HL-60 (cell line): ENCODE data around the gene SIGLEC6.
A peak's percentile ranks its signal among the peaks of the same experiment; 100 is the strongest.
"Not testable (repeated sequence)": the region's sequence is repeated elsewhere in the genome, so short reads cannot be mapped to it uniquely, and the experiment has no call there.

Source experiments
- DNase-seq, 2 experiments: peaks; one replicate each; pipeline ENCODE4 v3.0.0-alpha.2; 2010 to 2020; ENCODE audit warnings: low read depth in 1 of 2, low spot score in 1 of 2
- H3K27ac ChIP-seq: fragments of 250-450 bp; sonication (Bioruptor Pico); replicated peaks from 2 replicates; pipeline ENCODE4 v1.5.1; 2020; ENCODE audit warnings: mild to moderate bottlenecking, moderate library complexity
- H3K27me3 ChIP-seq: fragments of 250-450 bp; sonication (Bioruptor Pico); 2 replicates; pipeline ENCODE4 v1.5.1; 2021; ENCODE audit warnings: mild to moderate bottlenecking, moderate library complexity; ENCODE audit not compliant: insufficient read depth, poor library complexity, severe bottlenecking
- H3K4me3 ChIP-seq: replicated peaks from 2 replicates; pipeline ENCODE4 v1.5.1; 2011; ENCODE audit warnings: mild to moderate bottlenecking, control low read depth, low read length; ENCODE audit not compliant: insufficient read depth
- CTCF ChIP-seq: IDR thresholded peaks from one replicate; pipeline ENCODE4 v1.5.1; 2011; ENCODE audit warnings: low read length, control low read depth, inconsistent platforms; ENCODE audit not compliant: insufficient read depth
- GABPA ChIP-seq: IDR thresholded peaks from 2 replicates; pipeline ENCODE4 v1.6.1; 2012; ENCODE audit warnings: low read depth
- POLR2AphosphoS5 ChIP-seq: IDR thresholded peaks from 2 replicates; pipeline ENCODE4 v1.6.1; 2012; ENCODE audit warnings: low read depth
- REST ChIP-seq: IDR thresholded peaks from 2 replicates; pipeline ENCODE4 v1.6.1; 2012; ENCODE audit warnings: low read depth; ENCODE audit not compliant: insufficient replicate concordance
- SPI1 ChIP-seq: IDR thresholded peaks from 2 replicates; pipeline ENCODE4 v1.6.1; 2012; ENCODE audit warnings: low read depth, mild to moderate bottlenecking, borderline replicate concordance

SIGLEC6 gene

GRCh38 chr19:51503286-51503817 is 28.1 kb downstream of the SIGLEC6 start:
- Histone ChIP-seq H3K4me3 (no peak overlapping the region), H3K27ac (peak overlapping the region; percentile 66), H3K27me3 (no peaks in the 10 kb centered on the region)
- TF ChIP-seq REST: no peak
- TF ChIP-seq POLR2AphosphoS5: no peak
- TF ChIP-seq SPI1: peak; percentile 83
- no peak for TF ChIP-seq CTCF
- no peak for TF ChIP-seq GABPA
- DNase-seq: peak; percentile 45 to 65

GRCh38 chr19:51501594-51502263 is 29.7 kb downstream of the SIGLEC6 start, which contains the start of gene SIGLEC12:
SIGLEC12 (minus strand) TSS chr19:51501800; CDS start chr19:51501733, 67 bp downstream.
- DNase-seq: peak; percentile 67 to 86
- H3K4me3 ChIP-seq: peak within 1 kb of the TSS; percentile 40
- TF ChIP-seq REST (no peak), CTCF (no peak), GABPA (no peak), SPI1 (peak; percentile 63; the same call in 1 of the 2 replicates), POLR2AphosphoS5 (peak; percentile 57; the same call in 1 of the 2 replicates)
- H3K27me3 ChIP-seq: no peaks in the 10 kb centered on the region
- H3K27ac ChIP-seq: peak within 1 kb of the TSS; percentile 66

- H3K27me3 ChIP-seq, DNase-seq: not testable (repeated sequence)
- Histone ChIP-seq H3K27ac (peak overlapping the region; percentile 66), H3K4me3 (peak overlapping the region; percentile 40)
Observed at GRCh38 chr19:51500931-51501330, 30.5 kb downstream of the SIGLEC6 start.

- no peak overlapping the region for H3K4me3 ChIP-seq
- no peak overlapping the region for H3K27ac ChIP-seq
Observed at GRCh38 chr19:51497666-51498065, 33.8 kb downstream of the SIGLEC6 start.

More at GRCh38 chr19:51497666-51498065, 33.8 kb downstream of the SIGLEC6 start:
- no peak for DNase-seq
- no peaks in the 10 kb centered on the region for H3K27me3 ChIP-seq
- no peak for TF ChIP-seq REST
- no peak for TF ChIP-seq CTCF
- TF ChIP-seq POLR2AphosphoS5: no peak
- TF ChIP-seq GABPA: no peak
- TF ChIP-seq SPI1: no peak
